Neural cell (in vitro differentiated cells): Measurements from ENCODE around the gene SSR2. TPM values are rescaled to one million over a fixed set of nuclear protein-coding genes. Genes with fewer than 3 reads are reported as not detected.

ENCODE experiments used
- H2AFZ ChIP-seq: fragments of 200-600, 300-800 bp; sonication (generic), shearing (Covaris generic); 2 replicates; pipeline ENCODE4 v1.6.0; 2014; ENCODE audit warnings: low read depth, mild to moderate bottlenecking, antibody characterized with exemption, low read length, moderate library complexity
- H3F3A ChIP-seq: fragments of 200-600 bp; shearing (Covaris generic); 2 replicates; pipeline ENCODE4 v1.6.1; 2016; ENCODE audit warnings: mild to moderate bottlenecking, moderate library complexity, mixed read lengths, antibody characterized with exemption, low read length; ENCODE audit not compliant: insufficient read depth, poor library complexity, severe bottlenecking
- H3K27ac ChIP-seq: fragments of 200-600, 300-800 bp; sonication (generic), shearing (Covaris generic); 2 replicates; pipeline ENCODE4 v1.5.1; 2014; ENCODE audit warnings: mild to moderate bottlenecking, low read length, moderate library complexity
- H3K27me3 ChIP-seq: fragments of 300-800, 200-600 bp; sonication (generic), shearing (Covaris generic); 2 replicates; pipeline ENCODE4 v1.6.0; 2014; ENCODE audit warnings: mild to moderate bottlenecking, low read depth, low read length, moderate library complexity; ENCODE audit not compliant: insufficient read depth
- H3K36me3 ChIP-seq: fragments of 300-800, 200-600 bp; sonication (generic), shearing (Covaris generic); 2 replicates; pipeline ENCODE4 v1.5.1; 2014; ENCODE audit warnings: mild to moderate bottlenecking, antibody characterized with exemption, low read length, moderate library complexity; ENCODE audit not compliant: insufficient read depth
- H3K4me2 ChIP-seq: fragments of 300-800, 200-600 bp; sonication (generic), shearing (Covaris generic); 2 replicates; pipeline ENCODE4 v1.6.0; 2014; ENCODE audit warnings: mild to moderate bottlenecking, low read length
- H3K4me3 ChIP-seq: fragments of 300-800, 200-600 bp; sonication (generic), shearing (Covaris generic); 2 replicates; pipeline ENCODE4 v1.5.1; 2014; ENCODE audit warnings: mild to moderate bottlenecking, low read length, moderate library complexity
- H3K79me2 ChIP-seq: fragments of 200-600 bp; shearing (Covaris generic); replicated peaks from 2 replicates; pipeline ENCODE4 v1.6.0; 2014; ENCODE audit warnings: mild to moderate bottlenecking, low read length, moderate library complexity; ENCODE audit not compliant: insufficient read depth
- H3K9ac ChIP-seq: fragments of 300-800, 200-600 bp; sonication (generic), shearing (Covaris generic); 2 replicates; pipeline ENCODE4 v1.6.1; 2016; ENCODE audit warnings: mild to moderate bottlenecking, low read length, mixed read lengths
- H3K9me2 ChIP-seq: fragments of 200-600 bp; shearing (Covaris generic); 2 replicates; pipeline ENCODE4 v1.6.1; 2016; ENCODE audit warnings: mild to moderate bottlenecking, low read length, mixed read lengths; ENCODE audit not compliant: insufficient read depth
- H3K9me3 ChIP-seq: fragments of 200-600, 300-800 bp; sonication (generic), shearing (Covaris generic); 2 replicates; pipeline ENCODE4 v1.6.1; 2016; ENCODE audit warnings: mild to moderate bottlenecking, mixed run types, low read length, moderate library complexity, mixed read lengths
- H4K20me1 ChIP-seq: fragments of 200-600 bp; shearing (Covaris generic); 2 replicates; pipeline ENCODE4 v1.6.1; 2016; ENCODE audit warnings: mild to moderate bottlenecking, mixed run types; ENCODE audit not compliant: insufficient read depth
- EP300 ChIP-seq: fragments of 450-650 bp; conservative IDR thresholded peaks from 2 replicates; pipeline ENCODE4 v1.6.1; 2014; ENCODE audit warnings: antibody characterized with exemption, mild to moderate bottlenecking, moderate library complexity; ENCODE audit not compliant: poor library complexity, severe bottlenecking
- EZH2 ChIP-seq: fragments of 200-600, 300-800 bp; shearing (Covaris generic), sonication (generic); IDR thresholded peaks from 2 replicates; pipeline ENCODE4 v1.6.1; 2014; ENCODE audit warnings: antibody characterized with exemption, low read length, borderline replicate concordance, mild to moderate bottlenecking; ENCODE audit not compliant: insufficient read depth, poor library complexity, severe bottlenecking
- MXI1 ChIP-seq: fragments of 450-650 bp; conservative IDR thresholded peaks from 2 replicates; pipeline ENCODE4 v1.6.1; 2014; ENCODE audit warnings: antibody characterized with exemption, mild to moderate bottlenecking; ENCODE audit not compliant: poor library complexity, severe bottlenecking
- POLR2AphosphoS5 ChIP-seq: IDR thresholded peaks from 2 replicates; pipeline ENCODE4 v1.6.1; 2012
- RAD21 ChIP-seq: fragments of 450-650 bp; conservative IDR thresholded peaks from 2 replicates; pipeline ENCODE4 v1.6.1; 2014; ENCODE audit warnings: antibody characterized with exemption, mild to moderate bottlenecking, moderate library complexity
- SMC3 ChIP-seq: fragments of 450-650 bp; conservative IDR thresholded peaks from 2 replicates; pipeline ENCODE4 v1.6.1; 2014; ENCODE audit warnings: antibody characterized with exemption, mild to moderate bottlenecking, moderate library complexity; ENCODE audit not compliant: poor library complexity
- TAF1 ChIP-seq: IDR thresholded peaks from 2 replicates; pipeline ENCODE4 v1.6.1; 2012; ENCODE audit warnings: low read depth
- polyA plus RNA-seq: library from polyadenylated mRNA; depleted of rRNA; stranded (reverse); fragments of >200 nt; gene quantifications from 2 replicates; pipeline ENCODE4 v1.2.3, GENCODE V29; 2014
- TF ChIP-seq, protein P1 (sequence below): IDR thresholded peaks from 2 replicates; pipeline ENCODE4 v1.6.1; 2012; ENCODE audit warnings: borderline replicate concordance
- TF ChIP-seq, protein P2 (sequence below): fragments of 450-650 bp; IDR thresholded peaks from 2 replicates; pipeline ENCODE4 v1.5.1; 2014; ENCODE audit warnings: antibody characterized with exemption, mild to moderate bottlenecking, moderate library complexity; ENCODE audit not compliant: poor library complexity, severe bottlenecking

Gene SSR2
- polyA plus RNA-seq, 1 donor from 2014 or later = 473 TPM

DNA sequence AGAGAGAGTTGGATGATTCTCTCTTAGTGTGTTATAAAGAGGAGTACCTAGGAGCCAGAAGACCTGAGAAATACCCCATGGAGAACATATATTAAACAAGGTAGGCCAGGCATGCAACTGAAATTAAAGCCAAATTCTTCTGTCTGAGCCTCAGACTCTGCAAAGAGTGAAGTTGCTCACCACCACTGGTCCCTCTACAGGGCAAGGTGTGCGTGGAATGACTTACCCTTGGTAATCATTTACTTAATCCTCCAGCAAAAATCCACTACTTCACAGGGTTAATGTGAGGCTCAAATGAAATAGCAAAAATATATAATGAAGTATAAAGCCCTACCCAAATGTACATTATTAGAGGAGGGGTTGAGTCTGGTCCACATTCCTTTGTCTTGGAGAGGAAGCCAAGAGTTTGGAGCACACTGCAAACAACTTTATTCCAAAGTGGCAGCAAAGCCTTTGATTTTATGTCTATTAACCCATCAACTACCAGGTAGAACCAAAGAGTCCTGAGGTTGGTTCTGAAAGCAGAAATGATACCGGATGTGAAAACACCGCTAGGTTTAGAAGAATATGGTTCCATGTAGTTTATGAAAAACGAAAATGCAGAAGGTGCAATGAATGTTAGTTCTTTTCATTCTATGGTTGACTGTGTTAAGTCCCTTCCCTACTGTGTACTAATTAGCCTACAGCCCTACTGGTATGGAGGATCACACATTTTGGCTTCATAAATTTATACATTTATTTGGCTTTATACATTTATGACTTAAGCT lies 8.5 kb downstream of the SSR2 start:
- Histone ChIP-seq H3K36me3 (no peaks in the 10 kb centered on the region), H4K20me1 (no peaks in the 10 kb centered on the region), H3K9ac (no peak overlapping the region), H3K9me2 (no peaks in the 10 kb centered on the region), H3K27me3 (no peaks in the 10 kb centered on the region), H3K4me3 (no peak overlapping the region), H3K27ac (no peak overlapping the region), H3K79me2 (no peaks in the 10 kb centered on the region), H2AFZ (no peak overlapping the region), H3F3A (no peaks in the 10 kb centered on the region), H3K4me2 (no peak overlapping the region), H3K9me3 (no peaks in the 10 kb centered on the region)
- TF ChIP-seq RAD21 = no peak
- TF ChIP-seq MXI1 = no peak
- no peak for TF ChIP-seq EP300
- TF ChIP-seq, protein P1, sequence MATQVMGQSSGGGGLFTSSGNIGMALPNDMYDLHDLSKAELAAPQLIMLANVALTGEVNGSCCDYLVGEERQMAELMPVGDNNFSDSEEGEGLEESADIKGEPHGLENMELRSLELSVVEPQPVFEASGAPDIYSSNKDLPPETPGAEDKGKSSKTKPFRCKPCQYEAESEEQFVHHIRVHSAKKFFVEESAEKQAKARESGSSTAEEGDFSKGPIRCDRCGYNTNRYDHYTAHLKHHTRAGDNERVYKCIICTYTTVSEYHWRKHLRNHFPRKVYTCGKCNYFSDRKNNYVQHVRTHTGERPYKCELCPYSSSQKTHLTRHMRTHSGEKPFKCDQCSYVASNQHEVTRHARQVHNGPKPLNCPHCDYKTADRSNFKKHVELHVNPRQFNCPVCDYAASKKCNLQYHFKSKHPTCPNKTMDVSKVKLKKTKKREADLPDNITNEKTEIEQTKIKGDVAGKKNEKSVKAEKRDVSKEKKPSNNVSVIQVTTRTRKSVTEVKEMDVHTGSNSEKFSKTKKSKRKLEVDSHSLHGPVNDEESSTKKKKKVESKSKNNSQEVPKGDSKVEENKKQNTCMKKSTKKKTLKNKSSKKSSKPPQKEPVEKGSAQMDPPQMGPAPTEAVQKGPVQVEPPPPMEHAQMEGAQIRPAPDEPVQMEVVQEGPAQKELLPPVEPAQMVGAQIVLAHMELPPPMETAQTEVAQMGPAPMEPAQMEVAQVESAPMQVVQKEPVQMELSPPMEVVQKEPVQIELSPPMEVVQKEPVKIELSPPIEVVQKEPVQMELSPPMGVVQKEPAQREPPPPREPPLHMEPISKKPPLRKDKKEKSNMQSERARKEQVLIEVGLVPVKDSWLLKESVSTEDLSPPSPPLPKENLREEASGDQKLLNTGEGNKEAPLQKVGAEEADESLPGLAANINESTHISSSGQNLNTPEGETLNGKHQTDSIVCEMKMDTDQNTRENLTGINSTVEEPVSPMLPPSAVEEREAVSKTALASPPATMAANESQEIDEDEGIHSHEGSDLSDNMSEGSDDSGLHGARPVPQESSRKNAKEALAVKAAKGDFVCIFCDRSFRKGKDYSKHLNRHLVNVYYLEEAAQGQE = no peak
- no peak for TF ChIP-seq SMC3
- TF ChIP-seq POLR2AphosphoS5 = no peak
- TF ChIP-seq EZH2 = no peak
- no peak for TF ChIP-seq TAF1
- TF ChIP-seq, protein P2, sequence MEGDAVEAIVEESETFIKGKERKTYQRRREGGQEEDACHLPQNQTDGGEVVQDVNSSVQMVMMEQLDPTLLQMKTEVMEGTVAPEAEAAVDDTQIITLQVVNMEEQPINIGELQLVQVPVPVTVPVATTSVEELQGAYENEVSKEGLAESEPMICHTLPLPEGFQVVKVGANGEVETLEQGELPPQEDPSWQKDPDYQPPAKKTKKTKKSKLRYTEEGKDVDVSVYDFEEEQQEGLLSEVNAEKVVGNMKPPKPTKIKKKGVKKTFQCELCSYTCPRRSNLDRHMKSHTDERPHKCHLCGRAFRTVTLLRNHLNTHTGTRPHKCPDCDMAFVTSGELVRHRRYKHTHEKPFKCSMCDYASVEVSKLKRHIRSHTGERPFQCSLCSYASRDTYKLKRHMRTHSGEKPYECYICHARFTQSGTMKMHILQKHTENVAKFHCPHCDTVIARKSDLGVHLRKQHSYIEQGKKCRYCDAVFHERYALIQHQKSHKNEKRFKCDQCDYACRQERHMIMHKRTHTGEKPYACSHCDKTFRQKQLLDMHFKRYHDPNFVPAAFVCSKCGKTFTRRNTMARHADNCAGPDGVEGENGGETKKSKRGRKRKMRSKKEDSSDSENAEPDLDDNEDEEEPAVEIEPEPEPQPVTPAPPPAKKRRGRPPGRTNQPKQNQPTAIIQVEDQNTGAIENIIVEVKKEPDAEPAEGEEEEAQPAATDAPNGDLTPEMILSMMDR = no peak

DNA sequence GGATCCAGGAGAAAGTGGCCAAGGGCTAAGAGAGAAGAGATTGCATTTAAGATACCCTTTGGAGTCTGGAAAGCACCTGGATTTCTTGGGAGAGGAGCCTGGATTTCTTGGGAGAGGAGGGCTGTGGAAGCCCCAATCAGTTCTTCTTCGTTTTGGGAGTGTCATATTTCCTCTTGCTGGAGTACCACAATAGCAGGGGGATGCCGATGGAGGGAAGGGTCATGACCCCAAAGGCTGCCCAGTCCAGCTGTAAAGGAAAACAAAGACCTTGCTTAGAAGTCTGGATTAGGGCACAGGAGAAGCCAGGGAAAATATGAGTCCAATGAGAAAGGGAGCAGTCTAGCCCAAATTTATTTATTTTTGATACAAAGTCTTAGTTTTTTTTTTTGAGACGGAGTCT lies 11.3 kb downstream of the SSR2 start:
- no peaks in the 10 kb centered on the region for H3K36me3 ChIP-seq
- no peak overlapping the region for H3K4me2 ChIP-seq
- no peak overlapping the region for H2AFZ ChIP-seq
- no peaks in the 10 kb centered on the region for H3K9me3 ChIP-seq
- H4K20me1 ChIP-seq = no peaks in the 10 kb centered on the region
- H3K79me2 ChIP-seq = no peaks in the 10 kb centered on the region
- no peak overlapping the region for H3K27ac ChIP-seq
- no peak overlapping the region for H3K9ac ChIP-seq
- H3F3A ChIP-seq = no peaks in the 10 kb centered on the region
- no peaks in the 10 kb centered on the region for H3K27me3 ChIP-seq
- H3K4me3 ChIP-seq = no peak overlapping the region
- no peaks in the 10 kb centered on the region for H3K9me2 ChIP-seq
- TF ChIP-seq, protein P1 = no peak
- TF ChIP-seq, protein P2 = no peak
- TF ChIP-seq SMC3 (no peak), TAF1 (no peak), EZH2 (no peak), EP300 (no peak), MXI1 (no peak), POLR2AphosphoS5 (no peak), RAD21 (no peak)
